A673 (cell line): ENCODE data around the gene GPX4. TPM values are rescaled to one million over a fixed set of nuclear protein-coding genes. Genes with fewer than 3 reads are reported as not detected.

Experiments used
- BruUV-seq: library from RNA; stranded (reverse); fragments of 400-500 nt; replicated peaks from 2 replicates; lab custom pipeline; 2021; lab: Mats Ljungman, UMichigan
- CTCF ChIA-PET: fragments of 300-600 bp; sonication (Branson Sonifier 250); formaldehyde crosslinking; loops from one replicate; lab custom pipeline; 2022; ENCODE audit warnings: antibody characterized with exemption; lab: Charles Lee
- POLR2A ChIA-PET: fragments of 300-600 bp; sonication (Branson Sonifier 250); formaldehyde crosslinking; loops from one replicate; lab custom pipeline; 2022; ENCODE audit warnings: antibody characterized with exemption; ENCODE audit not compliant: low non-redundant PET; lab: Charles Lee
- DNase-seq: peaks from one replicate; pipeline ENCODE4 v3.0.0-alpha.2; 2015; ENCODE audit warnings: low spot score
- H3K27ac ChIP-seq: fragments of 200-600 bp; sonication (generic); 2 replicates; pipeline ENCODE4 v1.5.1; 2016; ENCODE audit warnings: mixed run types, low read depth, mild to moderate bottlenecking, mixed read lengths, antibody characterized with exemption, low read length; ENCODE audit not compliant: poor library complexity, severe bottlenecking
- H3K27me3 ChIP-seq: fragments of 200-600 bp; sonication (generic); replicated peaks from 2 replicates; pipeline ENCODE4 v1.6.1; 2017; ENCODE audit warnings: mixed run types, low read depth, mild to moderate bottlenecking, mixed read lengths, antibody characterized with exemption, low read length; ENCODE audit not compliant: insufficient read depth, poor library complexity
- H3K36me3 ChIP-seq: fragments of 200-600 bp; sonication (generic); 2 replicates; pipeline ENCODE4 v1.6.1; 2016; ENCODE audit warnings: mixed run types, mild to moderate bottlenecking, mixed read lengths, antibody characterized with exemption, low read length; ENCODE audit not compliant: insufficient read depth, poor library complexity, severe bottlenecking
- H3K4me1 ChIP-seq: fragments of 200-600 bp; sonication (generic); 2 replicates; pipeline ENCODE4 v1.6.1; 2017; ENCODE audit warnings: mixed run types, mild to moderate bottlenecking, mixed read lengths, antibody characterized with exemption, low read length; ENCODE audit not compliant: insufficient read depth, poor library complexity, severe bottlenecking
- H3K4me3 ChIP-seq: fragments of 200-600 bp; sonication (generic); 2 replicates; pipeline ENCODE4 v1.5.1; 2016; ENCODE audit warnings: low read depth, mixed run types, mild to moderate bottlenecking, mixed read lengths, low read length; ENCODE audit not compliant: poor library complexity, severe bottlenecking
- H3K9me3 ChIP-seq: fragments of 200-600 bp; sonication (generic); 2 replicates; pipeline ENCODE4 v1.6.1; 2016; ENCODE audit warnings: mixed run types, low read depth, mild to moderate bottlenecking, mixed read lengths, antibody characterized with exemption, low read length; ENCODE audit not compliant: poor library complexity, severe bottlenecking
- CTCF ChIP-seq: fragments of 300-800, 200-600 bp; sonication (generic); conservative IDR thresholded peaks from 2 replicates; pipeline ENCODE4 v1.5.1; 2017; ENCODE audit warnings: low read depth, mild to moderate bottlenecking, antibody characterized with exemption, low read length, moderate library complexity, mixed read lengths
- EZH2 ChIP-seq: fragments of 200-600 bp; sonication (generic); IDR thresholded peaks from 2 replicates; pipeline ENCODE4 v1.6.1; 2017; ENCODE audit warnings: borderline replicate concordance, low read depth, mild to moderate bottlenecking, mixed read lengths, antibody characterized with exemption, low read length; ENCODE audit not compliant: poor library complexity, severe bottlenecking
- intact Hi-C: fragments of 100-400 bp; cut with micrococcal nuclease; formaldehyde crosslinking; loops from one replicate; pipeline ENCODE4 v1.10.0; 2022; ENCODE audit not compliant: unreplicated experiment
- total RNA-seq: library from RNA; stranded (reverse); gene quantifications from 2 replicates; pipeline ENCODE4 v1.2.3, GENCODE V29; 2021

The GPX4 gene
- total RNA-seq, 1 experiment from 2014 or later = 368 TPM

GRCh38 chr19:1055028-1055425, 48.8 kb upstream of the GPX4 start:
- no peak for DNase-seq
- Histone ChIP-seq H3K27me3 (no peaks in the 10 kb centered on the region), H3K27ac (no peak overlapping the region), H3K9me3 (peaks cover 15% of the 10 kb centered on the region), H3K36me3 (no peaks in the 10 kb centered on the region), H3K4me3 (no peak overlapping the region), H3K4me1 (no peaks in the 10 kb centered on the region)
- POLR2A ChIA-PET = interaction anchor here (0.7 kb wide), 1 partner anchor 18 kb away, joined by 16 read pairs; no protein-coding TSS in a partner anchor
- TF ChIP-seq CTCF (no peak), EZH2 (no peak)
- no TSS peak for BruUV-seq
- intact Hi-C loops = no loop called here
- CTCF ChIA-PET = interaction anchor here (0.7 kb wide), 1 partner anchor 13 kb away, joined by 7 read pairs; no protein-coding TSS in a partner anchor

GRCh38 chr19:1055886-1056620, 47.7 kb upstream of the GPX4 start:
- POLR2A ChIA-PET = no interaction called here
- TF ChIP-seq EZH2 (no peak), CTCF (no peak)
- H3K4me3 ChIP-seq = no peak overlapping the region
- CTCF ChIA-PET = interaction anchor here (0.7 kb wide), 1 partner anchor 12 kb away, joined by 7 read pairs; no protein-coding TSS in a partner anchor
- peaks cover 15% of the 10 kb centered on the region for H3K9me3 ChIP-seq
- H3K27ac ChIP-seq = no peak overlapping the region
- DNase-seq = no peak
- no peaks in the 10 kb centered on the region for H3K36me3 ChIP-seq
- intact Hi-C loops = no loop called here
- no TSS peak for BruUV-seq
- H3K27me3 ChIP-seq = no peaks in the 10 kb centered on the region
- no peaks in the 10 kb centered on the region for H3K4me1 ChIP-seq

GRCh38 chr19:1057176-1057855, 46.5 kb upstream of the GPX4 start:
- Histone ChIP-seq H3K4me1 (no peaks in the 10 kb centered on the region), H3K9me3 (peaks cover 15% of the 10 kb centered on the region), H3K36me3 (no peaks in the 10 kb centered on the region), H3K4me3 (no peak overlapping the region), H3K27ac (no peak overlapping the region), H3K27me3 (no peaks in the 10 kb centered on the region)
- no TSS peak for BruUV-seq
- DNase-seq = no peak
- ChIA-PET POLR2A (no interaction called here), CTCF (no interaction called here)
- TF ChIP-seq CTCF = peak; percentile 28; the same call in 1 of the 2 replicates
- no peak for TF ChIP-seq EZH2
- intact Hi-C loops = no loop called here
